ENCODE data around the gene GIGYF2.

Gene GIGYF2

GRCh38 chr2:232859385-232859916 lies 162.3 kb downstream of the GIGYF2 start:
- in situ Hi-C loops (cut with HindIII; ENCODE audit: low sequenced_read_pairs), result loop anchor here (25.0 kb wide), 1 partner anchor 378 kb away; no protein-coding TSS in a partner anchor

GRCh38 chr2:232860593-232861241 lies 163.6 kb downstream of the GIGYF2 start:
- in situ Hi-C loops (cut with HindIII; ENCODE audit: low sequenced_read_pairs), result loop anchor here (25.0 kb wide), 1 partner anchor 377 kb away; no protein-coding TSS in a partner anchor

DNA sequence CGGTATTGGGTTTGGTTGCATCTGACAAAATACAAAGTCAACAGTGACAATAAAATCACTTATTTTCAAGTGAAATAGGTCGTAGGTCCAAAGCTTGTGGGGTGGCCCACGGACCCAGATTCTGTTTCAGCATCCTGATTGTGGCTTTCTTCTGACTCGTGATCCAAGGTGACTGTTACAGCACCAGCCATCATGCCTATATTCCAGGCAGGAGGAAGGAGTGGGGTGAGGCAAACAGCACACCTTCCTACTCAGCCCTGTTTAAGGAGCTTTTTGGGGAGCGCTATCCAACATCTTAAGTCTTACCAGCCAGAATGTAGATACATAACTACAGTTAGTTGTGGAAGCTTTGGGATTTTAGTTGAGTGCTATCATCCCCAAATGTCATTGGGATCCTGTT lies 164.2 kb downstream of the GIGYF2 start:
- in situ Hi-C loops (cut with HindIII; ENCODE audit: low sequenced_read_pairs), result loop anchor here (25.0 kb wide), 1 partner anchor 376 kb away; no protein-coding TSS in a partner anchor

- in situ Hi-C loops (cut with HindIII; ENCODE audit: low sequenced_read_pairs), result loop anchor here (25.0 kb wide), 1 partner anchor 373 kb away; no protein-coding TSS in a partner anchor
Measured at GRCh38 chr2:232863996-232864395, 166.9 kb downstream of the GIGYF2 start.

GRCh38 chr2:232865165-232865564 lies 168.0 kb downstream of the GIGYF2 start:
- in situ Hi-C loops (cut with HindIII; ENCODE audit: low sequenced_read_pairs), result loop anchor here (25.0 kb wide), 1 partner anchor 372 kb away; no protein-coding TSS in a partner anchor

GRCh38 chr2:232866104-232866503 lies 169.0 kb downstream of the GIGYF2 start:
- in situ Hi-C loops (cut with HindIII; ENCODE audit: low sequenced_read_pairs), result loop anchor here (25.0 kb wide), 1 partner anchor 371 kb away; no protein-coding TSS in a partner anchor

- in situ Hi-C loops (cut with HindIII; ENCODE audit: low sequenced_read_pairs), result loop anchor here (5.0 to 25.0 kb wide), 2 partner anchors 98 to 368 kb away; no protein-coding TSS in a partner anchor
Measured at GRCh38 chr2:232869138-232870017, 172.2 kb downstream of the GIGYF2 start.

GRCh38 chr2:232870018-232870765 lies 173.1 kb downstream of the GIGYF2 start, which contains the start of gene SNORC:
Gene SNORC (plus strand): TSS chr2:232870264. CDS start chr2:232870342, 78 bp downstream.
- in situ Hi-C loops (cut with HindIII; ENCODE audit: low sequenced_read_pairs), result loop anchor here (5.0 to 25.0 kb wide), 2 partner anchors 97 to 367 kb away; no protein-coding TSS in a partner anchor

DNA sequence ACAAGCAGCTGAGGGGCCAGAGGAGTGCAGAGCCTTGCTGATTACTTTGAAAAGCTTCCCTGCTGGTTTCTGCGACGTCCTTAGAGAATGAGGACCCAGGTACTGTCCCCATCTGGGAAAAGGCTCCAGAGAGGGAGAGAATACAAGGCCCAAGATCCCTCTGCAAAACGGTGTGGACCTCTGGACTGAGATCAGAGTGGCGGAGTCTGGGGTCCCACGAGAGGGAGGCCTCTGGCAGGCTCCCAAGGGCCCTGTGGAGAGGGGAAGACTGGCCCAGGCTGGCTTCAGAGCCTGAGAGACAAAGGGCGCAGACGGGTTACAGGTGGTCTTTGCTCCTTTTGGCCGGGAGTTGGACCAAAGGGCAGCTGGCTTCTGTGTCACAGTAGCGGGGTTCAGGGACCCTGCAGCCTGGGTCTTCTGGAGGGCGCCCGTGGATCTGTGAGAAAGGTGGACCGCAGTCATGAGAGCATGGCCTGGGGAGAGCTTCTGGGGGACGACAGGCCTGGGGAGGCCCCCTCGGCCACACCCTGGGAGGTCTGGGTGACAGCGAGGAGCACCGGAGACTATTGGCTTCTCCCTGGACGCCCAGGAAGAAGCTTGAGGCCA lies 173.7 kb downstream of the GIGYF2 start:
- in situ Hi-C loops (cut with HindIII; ENCODE audit: low sequenced_read_pairs), result loop anchor here (5.0 to 25.0 kb wide), 2 partner anchors 96 to 366 kb away; no protein-coding TSS in a partner anchor

DNA sequence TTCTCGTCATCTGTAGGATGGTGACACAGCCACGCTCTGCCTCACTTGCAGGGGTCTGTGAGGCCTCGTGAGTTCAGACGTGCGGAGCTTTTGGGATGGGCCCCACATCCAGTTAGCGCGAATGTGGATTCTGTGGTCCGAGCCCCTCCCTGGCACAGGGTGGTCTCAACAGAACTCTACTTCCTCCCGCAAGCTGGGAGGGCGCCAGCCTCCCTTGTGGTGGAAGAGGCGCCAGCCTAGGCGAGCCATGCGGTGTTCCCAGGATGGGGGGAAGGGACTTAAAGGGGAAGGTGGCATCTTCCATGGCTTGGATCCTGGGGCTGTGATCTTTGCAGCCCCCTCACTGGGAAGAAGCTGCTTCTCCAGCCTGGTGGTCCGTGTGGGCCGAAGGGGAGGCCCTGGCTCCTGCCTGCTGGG lies 174.3 kb downstream of the GIGYF2 start:
- in situ Hi-C loops (cut with HindIII; ENCODE audit: low sequenced_read_pairs), result loop anchor here (5.0 to 25.0 kb wide), 2 partner anchors 96 to 366 kb away; no protein-coding TSS in a partner anchor

GRCh38 chr2:232871835-232872736 lies 175.0 kb downstream of the GIGYF2 start:
- in situ Hi-C loops (cut with HindIII; ENCODE audit: low sequenced_read_pairs), result loop anchor here (5.0 to 25.0 kb wide), 2 partner anchors 95 to 365 kb away; no protein-coding TSS in a partner anchor

GRCh38 chr2:232872826-232873225 lies 175.7 kb downstream of the GIGYF2 start:
- in situ Hi-C loops (cut with HindIII; ENCODE audit: low sequenced_read_pairs), result loop anchor here (5.0 to 25.0 kb wide), 2 partner anchors 94 to 364 kb away; no protein-coding TSS in a partner anchor

DNA sequence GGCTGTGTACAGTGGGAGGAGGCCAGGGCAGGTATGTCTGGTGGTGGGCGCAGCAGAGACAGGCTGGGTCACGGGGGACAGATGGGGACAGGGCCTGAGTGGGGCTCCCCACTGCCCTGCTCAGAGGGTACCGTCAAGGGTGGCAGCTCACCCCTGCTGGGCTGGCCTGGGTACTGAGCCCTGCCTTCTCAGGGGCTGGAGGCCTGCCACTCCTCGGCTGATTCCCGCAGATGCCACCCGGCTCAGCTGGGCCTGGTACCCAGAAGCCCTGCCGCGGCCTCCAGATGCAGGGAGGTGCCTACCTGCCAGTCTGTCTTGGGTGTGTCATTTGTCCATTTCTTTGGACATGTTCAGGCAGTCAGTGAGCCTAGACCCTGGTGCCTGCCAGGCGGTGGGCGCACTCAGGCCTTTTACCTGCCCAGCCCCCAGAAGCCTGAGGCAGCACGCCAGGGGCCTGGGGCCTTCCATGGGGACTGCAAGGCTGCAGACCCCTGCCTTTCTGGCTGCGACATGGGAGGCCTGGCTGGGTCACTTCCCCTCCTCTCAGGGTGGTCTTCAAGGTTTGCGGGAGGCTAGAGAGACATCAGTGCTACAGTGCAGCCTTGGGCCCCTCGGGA lies 176.3 kb downstream of the GIGYF2 start:
- in situ Hi-C loops (cut with HindIII; ENCODE audit: low sequenced_read_pairs), result loop anchor here (5.0 to 25.0 kb wide), 2 partner anchors 94 to 364 kb away; no protein-coding TSS in a partner anchor

DNA sequence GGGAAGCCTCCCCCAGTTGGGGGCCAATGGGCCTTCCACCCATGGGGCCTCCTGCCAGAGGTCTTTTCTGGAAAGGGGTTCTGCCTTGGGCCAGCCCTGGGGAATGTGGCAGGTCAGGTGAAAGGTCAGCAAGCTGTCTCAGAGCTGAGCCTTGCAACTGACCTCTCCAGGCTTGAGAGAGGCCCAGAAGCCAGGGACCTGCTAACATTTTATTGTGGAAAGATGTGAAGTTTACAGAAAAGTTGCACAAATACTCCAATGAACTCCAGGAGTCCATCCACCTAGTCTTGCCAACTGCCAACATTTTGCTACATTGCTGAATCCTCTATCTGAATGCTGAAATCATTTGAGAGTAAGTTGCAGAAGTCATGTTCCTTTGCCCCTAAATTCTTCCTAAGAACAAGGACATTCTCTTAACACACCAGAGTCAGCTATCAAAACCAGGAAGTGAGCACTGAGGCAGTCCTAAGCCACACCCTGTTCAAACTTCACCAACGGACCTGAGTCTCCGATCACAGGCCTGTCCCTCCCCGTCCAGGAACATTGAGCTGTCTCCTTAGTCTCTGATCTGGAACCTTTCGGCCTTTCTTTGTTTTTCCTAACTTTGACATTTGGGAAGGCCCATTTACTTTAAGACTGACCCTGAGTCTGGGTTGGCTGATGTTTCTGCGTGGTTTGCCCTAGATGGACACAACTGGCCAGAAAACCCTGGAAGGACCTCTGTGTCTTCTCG lies 176.9 kb downstream of the GIGYF2 start:
- in situ Hi-C loops (cut with HindIII; ENCODE audit: low sequenced_read_pairs), result loop anchor here (5.0 to 25.0 kb wide), 2 partner anchors 93 to 363 kb away; no protein-coding TSS in a partner anchor

DNA sequence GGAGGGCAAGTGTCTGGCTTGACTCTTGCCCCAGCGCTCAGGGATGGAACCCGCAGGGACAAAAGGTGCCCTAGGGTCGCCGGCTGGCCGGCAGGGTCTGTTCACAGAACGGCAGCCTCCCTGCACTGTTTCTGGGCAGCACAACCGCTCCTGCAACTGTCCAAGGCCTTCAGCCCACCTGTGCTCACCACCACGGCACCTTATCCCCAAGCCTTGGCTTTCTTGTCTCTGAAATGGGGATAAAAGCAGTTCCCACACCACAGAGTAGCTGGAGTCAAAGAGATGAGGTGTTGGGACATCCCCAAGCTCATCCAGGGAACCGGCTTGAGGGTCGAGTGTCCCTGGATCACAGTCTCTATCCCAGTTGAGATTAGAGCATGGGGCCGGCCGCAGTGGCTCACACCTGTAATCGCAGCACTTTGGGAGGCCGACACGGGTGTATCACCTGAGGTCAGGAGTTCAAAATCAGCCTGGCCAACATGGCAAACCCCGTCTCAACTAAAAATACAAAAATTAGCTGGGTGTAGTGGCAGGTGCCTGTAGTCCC lies 177.6 kb downstream of the GIGYF2 start:
- in situ Hi-C loops (cut with HindIII; ENCODE audit: low sequenced_read_pairs), result loop anchor here (5.0 to 25.0 kb wide), 2 partner anchors 93 to 363 kb away; no protein-coding TSS in a partner anchor

GRCh38 chr2:232875256-232876121 lies 178.4 kb downstream of the GIGYF2 start:
- in situ Hi-C loops (cut with HindIII; ENCODE audit: low sequenced_read_pairs), result no loop called here
